ENCODE results near the gene CACNG4. TPM values are rescaled to one million over a fixed set of nuclear protein-coding genes. Genes with fewer than 3 reads are reported as not detected.

CACNG4 gene
- total RNA-seq, 4 donors from 2014 or later, result 0.27 to 1.9 TPM; not detected in 2

- DNase-seq, result no peak
- WGBS, 2 donors (ENCODE audit: low coverage in 1 of 2), result 93% methylated on average over 11 of the region's 11 CpGs; no CpG with 5 or more reads in 1 of the 2 donors
- Histone ChIP-seq H3K9me3 (no peaks in the 10 kb centered on the region), H3K27me3 (no peaks in the 10 kb centered on the region), H3K4me3 (no peak overlapping the region), H3K27ac (no peak overlapping the region), H3K36me3 (peaks cover 0 to 6% (median 3%) of the 10 kb centered on the region in 4 donors), H3K4me1 (no peaks in the 10 kb centered on the region)
- TF ChIP-seq POLR2AphosphoS5 (IDR thresholded peaks at IDR 0.05) (no peak), CTCF (IDR thresholded peaks at IDR 0.05) (no peak), EP300 (IDR thresholded peaks at IDR 0.05; ENCODE audit: low read depth) (no peak)
- in situ Hi-C loops (cut with MboI; ENCODE audit: low pct_ligation_motif_present in 1 of 4, low pct_unique_long_range_greater_than_20kb in 1 of 4, low sequenced_read_pairs in 3 of 4) (no loop called here), intact Hi-C loops (cut with DNase I; ENCODE audit: low total_unique reads) (no loop called here)
These were observed 113.8 kb downstream of the CACNG4 start for GRCh38 chr17:67078292-67078691.

GRCh38 chr17:67079491-67079890 lies 115.0 kb downstream of the CACNG4 start:
- no peak overlapping the region for H3K27ac ChIP-seq
- in situ Hi-C loops (cut with MboI; ENCODE audit: low pct_ligation_motif_present in 1 of 4, low pct_unique_long_range_greater_than_20kb in 1 of 4, low sequenced_read_pairs in 3 of 4) (no loop called here), intact Hi-C loops (cut with DNase I; ENCODE audit: low total_unique reads) (no loop called here)
- no peaks in the 10 kb centered on the region for H3K27me3 ChIP-seq
- H3K4me3 ChIP-seq, result no peak overlapping the region
- no peaks in the 10 kb centered on the region for H3K4me1 ChIP-seq
- peaks cover 0 to 9% (median 3%) of the 10 kb centered on the region in 4 donors for H3K36me3 ChIP-seq
- 93 to 98% methylated on average over 2 of the region's 2 CpGs for WGBS, 2 donors (ENCODE audit: low coverage in 1 of 2)
- no peak for TF ChIP-seq POLR2A (IDR thresholded peaks at IDR 0.05)
- no peak for TF ChIP-seq POLR2AphosphoS5 (IDR thresholded peaks at IDR 0.05)
- no peak for TF ChIP-seq CTCF (IDR thresholded peaks at IDR 0.05)
- TF ChIP-seq EP300 (IDR thresholded peaks at IDR 0.05; ENCODE audit: low read depth), result no peak
- H3K9me3 ChIP-seq, result no peaks in the 10 kb centered on the region
- DNase-seq, result no peak

- peaks cover 0 to 14% (median 3%) of the 10 kb centered on the region in 4 donors for H3K36me3 ChIP-seq
- H3K27ac ChIP-seq, result no peak overlapping the region
- no peaks in the 10 kb centered on the region for H3K27me3 ChIP-seq
- 81 to 100% methylated on average over 2 of the region's 2 CpGs for WGBS, 2 donors (ENCODE audit: low coverage in 1 of 2)
- no peaks in the 10 kb centered on the region for H3K9me3 ChIP-seq
- intact Hi-C loops (cut with DNase I; ENCODE audit: low total_unique reads), result no loop called here
- H3K4me3 ChIP-seq, result no peak overlapping the region
- TF ChIP-seq POLR2A (IDR thresholded peaks at IDR 0.05) (no peak), EP300 (IDR thresholded peaks at IDR 0.05; ENCODE audit: low read depth) (no peak), CTCF (IDR thresholded peaks at IDR 0.05) (no peak), POLR2AphosphoS5 (IDR thresholded peaks at IDR 0.05) (no peak)
- no peaks in the 10 kb centered on the region for H3K4me1 ChIP-seq
- DNase-seq, result no peak
- in situ Hi-C loops (cut with MboI; ENCODE audit: low pct_ligation_motif_present in 1 of 4, low pct_unique_long_range_greater_than_20kb in 1 of 4, low sequenced_read_pairs in 3 of 4), result no loop called here
These were observed 116.3 kb downstream of the CACNG4 start for GRCh38 chr17:67080804-67081203.

GRCh38 chr17:67082107-67082506 lies 117.6 kb downstream of the CACNG4 start:
- no peak overlapping the region for H3K27ac ChIP-seq
- in situ Hi-C loops (cut with MboI; ENCODE audit: low pct_ligation_motif_present in 1 of 4, low pct_unique_long_range_greater_than_20kb in 1 of 4, low sequenced_read_pairs in 3 of 4) (no loop called here), intact Hi-C loops (cut with DNase I; ENCODE audit: low total_unique reads) (no loop called here)
- TF ChIP-seq POLR2A (IDR thresholded peaks at IDR 0.05) (no peak), POLR2AphosphoS5 (IDR thresholded peaks at IDR 0.05) (no peak), CTCF (IDR thresholded peaks at IDR 0.05) (no peak), EP300 (IDR thresholded peaks at IDR 0.05; ENCODE audit: low read depth) (no peak)
- H3K4me3 ChIP-seq, result no peak overlapping the region
- H3K36me3 ChIP-seq, result peaks cover 0 to 25% (median 5%) of the 10 kb centered on the region in 4 donors
- 55 to 68% methylated on average over 1 of the region's 1 CpG for WGBS, 2 donors (ENCODE audit: low coverage in 1 of 2)
- H3K9me3 ChIP-seq, result no peaks in the 10 kb centered on the region
- no peaks in the 10 kb centered on the region for H3K4me1 ChIP-seq
- no peaks in the 10 kb centered on the region for H3K27me3 ChIP-seq
- DNase-seq, result no peak

Other genes starting within 250 kb of the CACNG4 start
- under 1 TPM in 1 of 4 donors, not detected in 3; 0.32 TPM for gene CACNG5, start 129.6 kb upstream of the CACNG4 start, total RNA-seq
- gene CACNG1, start 79.8 kb downstream of the CACNG4 start, total RNA-seq, result not detected